Small intestine (tissue), 7 donors: ENCODE measurements around the gene DIS3L2. TPM values are rescaled to one million over a fixed set of nuclear protein-coding genes. Genes with fewer than 3 reads are reported as not detected.

ENCODE experiments used
- DNase-seq, 2 donors: peaks; one replicate each; pipeline versions ENCODE4 v3.0.0 to v3.0.0-alpha.2; 2013
- FAIRE-seq: peaks from 2 replicates; lab custom pipeline; 2012; peaks lifted over from hg19 to GRCh38; lab: Jason Lieb, UNC
- H3K27ac ChIP-seq, 3 donors: one replicate each; pipeline ENCODE4 v1.5.1; 2013; ENCODE audit warnings: low read length in 2 of 3, mild to moderate bottlenecking in 2 of 3, control low read depth in 1 of 3, inconsistent platforms in 1 of 3, low read depth in 1 of 3, moderate library complexity in 1 of 3
- H3K27me3 ChIP-seq, 3 donors: one replicate each; pipeline ENCODE4 v1.6.1; 2013; ENCODE audit warnings: low read length in 3 of 3, inconsistent platforms in 1 of 3; ENCODE audit not compliant: control insufficient read depth in 3 of 3, insufficient read depth in 3 of 3
- H3K36me3 ChIP-seq, 3 donors: one replicate each; pipeline ENCODE4 v1.6.1; 2013; ENCODE audit warnings: low read length in 3 of 3, inconsistent platforms in 1 of 3, low read depth in 1 of 3, mild to moderate bottlenecking in 1 of 3, moderate library complexity in 1 of 3; ENCODE audit not compliant: control insufficient read depth in 3 of 3, insufficient read depth in 2 of 3
- H3K4me1 ChIP-seq, 3 donors: one replicate each; pipeline ENCODE4 v1.6.1; 2013; ENCODE audit warnings: low read length in 2 of 3, inconsistent platforms in 1 of 3, low read depth in 1 of 3, mild to moderate bottlenecking in 1 of 3, moderate library complexity in 1 of 3; ENCODE audit not compliant: control insufficient read depth in 3 of 3, insufficient read depth in 2 of 3
- H3K4me3 ChIP-seq, 3 donors: one replicate each; pipeline ENCODE4 v1.5.1; 2013; ENCODE audit warnings: low read length in 3 of 3, control low read depth in 1 of 3, inconsistent platforms in 1 of 3, low read depth in 1 of 3, mild to moderate bottlenecking in 1 of 3, moderate library complexity in 1 of 3
- H3K9me3 ChIP-seq, 2 donors: one replicate each; pipeline ENCODE4 v1.6.1; 2013; ENCODE audit warnings: low read depth in 1 of 2, low read length in 1 of 2; ENCODE audit not compliant: control insufficient read depth in 2 of 2, insufficient read depth in 1 of 2
- WGBS, 3 donors: extraction: QIAGEN DNeasy Blood & Tissue Kit; methylation state at CpG; one replicate each; pipeline ENCODE4 v1.1.7; 2013; 5-methylcytosine and 5-hydroxymethylcytosine counted together
- polyA plus RNA-seq, 4 donors: library from polyadenylated mRNA; stranded (reverse) in 3 of 4; unstranded in 1 of 4; fragments of 200-250 nt in 3 of 4; fragments of 120-200 nt in 1 of 4; gene quantifications; one replicate each; pipeline versions ENCODE4 v1.2.1 to v1.2.3, GENCODE V29; 2013
- donor health status: healthy with polysubstance abuse.
- donor health status: control.
- donor health status: control.
- donor health status: Bipolar disorder and iron deficiency.
- donor health status: healthy.

Gene DIS3L2
- polyA plus RNA-seq, 4 donors = 8.3 to 22.1 (median 11.8) TPM

DNA sequence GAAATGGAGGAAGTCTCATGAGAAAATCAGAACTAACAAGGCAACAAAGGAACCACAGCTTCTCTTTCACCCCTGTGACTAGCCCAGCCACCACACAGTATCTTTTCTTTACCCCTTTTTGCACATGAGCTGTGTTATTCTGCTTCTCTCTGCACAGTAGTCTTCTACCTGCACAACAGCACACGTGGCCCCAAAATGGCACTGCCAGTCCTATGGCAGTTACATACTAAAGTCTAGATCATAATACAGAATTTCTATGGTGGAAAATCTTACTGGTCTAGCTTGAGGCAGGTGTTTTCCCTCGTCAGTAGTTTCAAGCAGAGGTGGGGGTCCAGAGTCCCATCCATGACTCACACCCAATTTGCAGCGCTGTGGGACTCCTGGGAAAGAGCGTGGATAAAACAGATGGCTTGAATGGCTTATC is 177.7 kb downstream of the DIS3L2 start:
- H3K27ac ChIP-seq = no peak overlapping the region
- DNase-seq = no peak
- no peak for FAIRE-seq
- H3K36me3 ChIP-seq = peaks cover 2 to 8% (median 5%) of the 10 kb centered on the region in 3 donors
- 90 to 93% (median 91%) methylated on average over 4 of the region's 4 CpGs for WGBS, 3 donors
- H3K4me1 ChIP-seq = no peaks in the 10 kb centered on the region
- no peaks in the 10 kb centered on the region for H3K27me3 ChIP-seq
- H3K4me3 ChIP-seq = no peak overlapping the region
- H3K9me3 ChIP-seq = no peaks in the 10 kb centered on the region

- H3K27me3 ChIP-seq = no peaks in the 10 kb centered on the region
- peaks cover 2 to 5% (median 5%) of the 10 kb centered on the region in 3 donors for H3K36me3 ChIP-seq
- WGBS, 3 donors = 90 to 97% (median 90%) methylated on average over 2 of the region's 2 CpGs
- no peaks in the 10 kb centered on the region for H3K9me3 ChIP-seq
- DNase-seq (no peak), FAIRE-seq (no peak)
- no peak overlapping the region for H3K27ac ChIP-seq
- H3K4me3 ChIP-seq = no peak overlapping the region
- no peaks in the 10 kb centered on the region for H3K4me1 ChIP-seq
These were observed 178.5 kb downstream of the DIS3L2 start for GRCh38 chr2:232139786-232140562.

- no peaks in the 10 kb centered on the region for H3K9me3 ChIP-seq
- no peaks in the 10 kb centered on the region for H3K27me3 ChIP-seq
- H3K4me3 ChIP-seq = no peak overlapping the region
- H3K4me1 ChIP-seq = no peaks in the 10 kb centered on the region
- H3K36me3 ChIP-seq = peaks cover 2 to 5% (median 4%) of the 10 kb centered on the region in 3 donors
- WGBS, 3 donors = 93 to 100% (median 96%) methylated on average over 1 of the region's 1 CpG
- no peak for DNase-seq
- no peak overlapping the region for H3K27ac ChIP-seq
- no peak for FAIRE-seq
These were observed 180.1 kb downstream of the DIS3L2 start for GRCh38 chr2:232141591-232141990.

- DNase-seq (peak; percentile 9 to 36), FAIRE-seq (no peak)
- Histone ChIP-seq H3K36me3 (peaks cover 2 to 5% (median 4%) of the 10 kb centered on the region in 3 donors), H3K9me3 (no peaks in the 10 kb centered on the region), H3K27ac (no peak overlapping the region), H3K4me3 (no peak overlapping the region), H3K27me3 (no peaks in the 10 kb centered on the region), H3K4me1 (no peaks in the 10 kb centered on the region)
- 65 to 82% (median 79%) methylated on average over 3 of the region's 3 CpGs for WGBS, 3 donors
These were observed 180.5 kb downstream of the DIS3L2 start for GRCh38 chr2:232142049-232142448.

DNA sequence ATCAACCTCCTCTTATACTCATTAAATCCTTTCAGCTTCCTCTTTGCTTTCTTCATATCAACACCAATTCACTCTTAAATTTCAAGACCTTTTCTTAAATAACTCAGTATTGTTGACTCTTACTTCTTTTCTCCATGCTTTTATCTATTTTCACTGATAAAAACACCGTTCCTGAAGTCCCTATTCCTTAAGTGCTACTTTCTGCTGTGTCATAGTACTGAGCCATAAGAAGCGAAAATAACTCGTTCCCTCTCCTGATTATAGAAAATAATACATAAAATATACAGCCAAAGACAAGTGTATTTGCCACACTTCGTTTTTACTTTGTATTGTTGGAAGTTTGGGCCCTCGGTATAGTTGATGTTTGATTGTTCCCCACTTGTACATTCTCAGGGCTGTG is 181.0 kb downstream of the DIS3L2 start:
- H3K27ac ChIP-seq = no peak overlapping the region
- H3K36me3 ChIP-seq = peaks cover 2 to 5% (median 4%) of the 10 kb centered on the region in 3 donors
- H3K9me3 ChIP-seq = no peaks in the 10 kb centered on the region
- no peaks in the 10 kb centered on the region for H3K4me1 ChIP-seq
- 89 to 93% (median 92%) methylated on average over 5 of the region's 5 CpGs for WGBS, 3 donors
- no peak overlapping the region for H3K4me3 ChIP-seq
- FAIRE-seq = no peak
- no peaks in the 10 kb centered on the region for H3K27me3 ChIP-seq
- no peak for DNase-seq

- DNase-seq (no peak), FAIRE-seq (no peak)
- no peak overlapping the region for H3K27ac ChIP-seq
- H3K36me3 ChIP-seq = peaks cover 0 to 2% (median 0%) of the 10 kb centered on the region in 3 donors
- H3K9me3 ChIP-seq = no peaks in the 10 kb centered on the region
- H3K4me1 ChIP-seq = no peaks in the 10 kb centered on the region
- no peak overlapping the region for H3K4me3 ChIP-seq
- no peaks in the 10 kb centered on the region for H3K27me3 ChIP-seq
These were observed 184.8 kb downstream of the DIS3L2 start for GRCh38 chr2:232146294-232146693.

GRCh38 chr2:232147440-232148077 is 186.0 kb downstream of the DIS3L2 start:
- FAIRE-seq (no peak), DNase-seq (no peak)
- Histone ChIP-seq H3K27me3 (no peaks in the 10 kb centered on the region), H3K27ac (no peak overlapping the region), H3K36me3 (peaks cover 0 to 2% (median 0%) of the 10 kb centered on the region in 3 donors), H3K9me3 (no peaks in the 10 kb centered on the region), H3K4me1 (no peaks in the 10 kb centered on the region), H3K4me3 (no peak overlapping the region)
- 93 to 100% (median 96%) methylated on average over 1 to 2 of the region's 2 CpGs for WGBS, 3 donors

- FAIRE-seq (no peak), DNase-seq (no peak)
- Histone ChIP-seq H3K27me3 (no peaks in the 10 kb centered on the region), H3K4me1 (no peaks in the 10 kb centered on the region), H3K9me3 (no peaks in the 10 kb centered on the region), H3K36me3 (peaks cover 0 to 14% (median 2%) of the 10 kb centered on the region in 3 donors), H3K4me3 (no peak overlapping the region), H3K27ac (no peak overlapping the region)
- 94 to 98% (median 98%) methylated on average over 3 of the region's 3 CpGs for WGBS, 3 donors
These were observed 200.7 kb downstream of the DIS3L2 start for GRCh38 chr2:232162187-232162586.
